ENCODE results near the gene COX19. TPM values are rescaled to one million over a fixed set of nuclear protein-coding genes. Genes with fewer than 3 reads are reported as not detected.
"Not testable (repeated sequence)": the region's sequence is repeated elsewhere in the genome, so short reads cannot be mapped to it uniquely, and the experiment has no call there.

Gene COX19
- total RNA-seq, 2 donors from 2014 or later, result 2.8 to 5.5 TPM

- DNase-seq (ENCODE audit: low spot score), result no peak
- H3K27ac ChIP-seq, result no peak overlapping the region
- H3K27me3 ChIP-seq, result no peaks in the 10 kb centered on the region
- no peaks in the 10 kb centered on the region for H3K4me1 ChIP-seq
- H3K4me3 ChIP-seq, result no peak overlapping the region
- TF ChIP-seq CTCF (IDR thresholded peaks at IDR 0.05), result no peak
- H3K9me3 ChIP-seq, result no peaks in the 10 kb centered on the region
- H3K36me3 ChIP-seq, result peaks cover 22% of the 10 kb centered on the region
Observed at GRCh38 chr7:1008733-1009363, 33.5 kb upstream of the COX19 start.

GRCh38 chr7:1007901-1008300, 32.6 kb upstream of the COX19 start:
- H3K4me3 ChIP-seq, result no peak overlapping the region
- no peak overlapping the region for H3K27ac ChIP-seq

GRCh38 chr7:1005303-1005702, 30.0 kb upstream of the COX19 start:
- no peak for TF ChIP-seq CTCF (IDR thresholded peaks at IDR 0.05)
- H3K27me3 ChIP-seq, result no peaks in the 10 kb centered on the region
- DNase-seq (ENCODE audit: low spot score), result no peak
- peaks cover 22% of the 10 kb centered on the region for H3K36me3 ChIP-seq
- H3K9me3 ChIP-seq, result no peaks in the 10 kb centered on the region
- H3K4me3 ChIP-seq, result no peak overlapping the region
- no peaks in the 10 kb centered on the region for H3K4me1 ChIP-seq
- H3K27ac ChIP-seq, result no peak overlapping the region

More at GRCh38 chr7:1007901-1008300, 32.6 kb upstream of the COX19 start:
- TF ChIP-seq CTCF (IDR thresholded peaks at IDR 0.05), result no peak
- no peaks in the 10 kb centered on the region for H3K4me1 ChIP-seq
- no peaks in the 10 kb centered on the region for H3K9me3 ChIP-seq
- H3K36me3 ChIP-seq, result peaks cover 22% of the 10 kb centered on the region
- H3K27me3 ChIP-seq, result no peaks in the 10 kb centered on the region
- DNase-seq (ENCODE audit: low spot score), result no peak

GRCh38 chr7:1004018-1004852, 28.9 kb upstream of the COX19 start:
- TF ChIP-seq CTCF (IDR thresholded peaks at IDR 0.05), result no peak
- Histone ChIP-seq H3K4me1 (no peaks in the 10 kb centered on the region), H3K4me3 (no peak overlapping the region), H3K9me3 (no peaks in the 10 kb centered on the region), H3K27me3 (no peaks in the 10 kb centered on the region), H3K36me3 (peaks cover 20% of the 10 kb centered on the region), H3K27ac (no peak overlapping the region)
- no peak for DNase-seq (ENCODE audit: low spot score)

GRCh38 chr7:1002445-1002844, 27.1 kb upstream of the COX19 start:
- not testable (repeated sequence) for H3K27ac ChIP-seq; H3K9me3 ChIP-seq; H3K4me3 ChIP-seq; DNase-seq (ENCODE audit: low spot score); H3K27me3 ChIP-seq; H3K4me1 ChIP-seq; H3K36me3 ChIP-seq

GRCh38 chr7:1002026-1002425, 26.7 kb upstream of the COX19 start:
- H3K4me1 ChIP-seq; H3K36me3 ChIP-seq; H3K27me3 ChIP-seq; DNase-seq (ENCODE audit: low spot score); H3K27ac ChIP-seq; H3K9me3 ChIP-seq; H3K4me3 ChIP-seq: not testable (repeated sequence)

GRCh38 chr7:1001069-1001770, 25.9 kb upstream of the COX19 start:
- not testable (repeated sequence) for H3K36me3 ChIP-seq; H3K4me1 ChIP-seq; DNase-seq (ENCODE audit: low spot score); H3K9me3 ChIP-seq; H3K4me3 ChIP-seq; H3K27ac ChIP-seq; H3K27me3 ChIP-seq
